Lower leg skin (tissue), 4 donors: ENCODE data around the gene HNRNPL. TPM values are rescaled to one million over a fixed set of nuclear protein-coding genes. Genes with fewer than 3 reads are reported as not detected.
"Not testable (repeated sequence)": the region's sequence is repeated elsewhere in the genome, so short reads cannot be mapped to it uniquely, and the experiment has no call there.

Experiments
- DNase-seq, 2 donors: peaks; one replicate each; pipeline ENCODE4 v3.0.0-alpha.2; 2019; ENCODE audit warnings: low spot score in 2 of 2
- H3K4me3 ChIP-seq: fragments of 200-600 bp; sonication (generic); 2 replicates; pipeline ENCODE4 v1.5.1; 2017; ENCODE audit warnings: mild to moderate bottlenecking, low read depth; ENCODE audit not compliant: poor library complexity, severe bottlenecking
- POLR2A ChIP-seq, 2 donors: fragments of 450-650 bp; IDR thresholded peaks; one replicate each; pipeline ENCODE4 v1.6.1; 2016 to 2017; ENCODE audit warnings: antibody characterized with exemption in 2 of 2, mild to moderate bottlenecking in 1 of 2, moderate library complexity in 1 of 2
- WGBS, 2 donors: methylation state at CpG; one replicate each; pipeline ENCODE4 v1.1.5; 2018; 5-methylcytosine and 5-hydroxymethylcytosine counted together
- intact Hi-C: fragments of 100-400 bp; cut with DNase I; formaldehyde crosslinking; loops from one replicate; pipeline ENCODE4 v1.15.0; 2023; ENCODE audit warnings: low total_unique reads
- total RNA-seq, 4 donors: library from RNA; depleted of rRNA; stranded (reverse); fragments of >200 nt; gene quantifications; one replicate each; pipeline ENCODE4 v1.1.0, GENCODE V29; 2016
- TF ChIP-seq, protein P1 (sequence below), 3 donors: fragments of 450-650 bp; IDR thresholded peaks; one replicate each; pipeline ENCODE4 v1.5.1; 2016; ENCODE audit warnings: antibody characterized with exemption in 3 of 3, mild to moderate bottlenecking in 3 of 3, moderate library complexity in 2 of 3

Gene HNRNPL
- total RNA-seq, 4 donors from 2014 or later = 147 to 203 (median 177) TPM

GRCh38 chr19:38795549-38795948, 54.2 kb downstream of the HNRNPL start:
- TF ChIP-seq, protein P1, sequence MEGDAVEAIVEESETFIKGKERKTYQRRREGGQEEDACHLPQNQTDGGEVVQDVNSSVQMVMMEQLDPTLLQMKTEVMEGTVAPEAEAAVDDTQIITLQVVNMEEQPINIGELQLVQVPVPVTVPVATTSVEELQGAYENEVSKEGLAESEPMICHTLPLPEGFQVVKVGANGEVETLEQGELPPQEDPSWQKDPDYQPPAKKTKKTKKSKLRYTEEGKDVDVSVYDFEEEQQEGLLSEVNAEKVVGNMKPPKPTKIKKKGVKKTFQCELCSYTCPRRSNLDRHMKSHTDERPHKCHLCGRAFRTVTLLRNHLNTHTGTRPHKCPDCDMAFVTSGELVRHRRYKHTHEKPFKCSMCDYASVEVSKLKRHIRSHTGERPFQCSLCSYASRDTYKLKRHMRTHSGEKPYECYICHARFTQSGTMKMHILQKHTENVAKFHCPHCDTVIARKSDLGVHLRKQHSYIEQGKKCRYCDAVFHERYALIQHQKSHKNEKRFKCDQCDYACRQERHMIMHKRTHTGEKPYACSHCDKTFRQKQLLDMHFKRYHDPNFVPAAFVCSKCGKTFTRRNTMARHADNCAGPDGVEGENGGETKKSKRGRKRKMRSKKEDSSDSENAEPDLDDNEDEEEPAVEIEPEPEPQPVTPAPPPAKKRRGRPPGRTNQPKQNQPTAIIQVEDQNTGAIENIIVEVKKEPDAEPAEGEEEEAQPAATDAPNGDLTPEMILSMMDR (IDR thresholded peaks at IDR 0.05) = no peak
- no peak for TF ChIP-seq POLR2A (IDR thresholded peaks at IDR 0.05)
- WGBS, 2 donors = 89 to 90% methylated on average over 4 of the region's 4 CpGs
- no peak overlapping the region for H3K4me3 ChIP-seq
- DNase-seq = no peak
- intact Hi-C loops = no loop called here

GRCh38 chr19:38793671-38794070, 56.1 kb downstream of the HNRNPL start:
- DNase-seq = no peak
- no peak overlapping the region for H3K4me3 ChIP-seq
- TF ChIP-seq, protein P1 (IDR thresholded peaks at IDR 0.05) = no peak
- no peak for TF ChIP-seq POLR2A (IDR thresholded peaks at IDR 0.05)
- intact Hi-C loops = no loop called here
- WGBS, 2 donors = 65 to 77% methylated on average over 5 of the region's 5 CpGs

- 34 to 43% methylated on average over 8 of the region's 8 CpGs for WGBS, 2 donors
- TF ChIP-seq, protein P1 (IDR thresholded peaks at IDR 0.05) = no peak
- no peak for TF ChIP-seq POLR2A (IDR thresholded peaks at IDR 0.05)
- no peak overlapping the region for H3K4me3 ChIP-seq
- intact Hi-C loops = no loop called here
- DNase-seq = no peak
Observed at GRCh38 chr19:38793177-38793576, 56.6 kb downstream of the HNRNPL start.

DNA sequence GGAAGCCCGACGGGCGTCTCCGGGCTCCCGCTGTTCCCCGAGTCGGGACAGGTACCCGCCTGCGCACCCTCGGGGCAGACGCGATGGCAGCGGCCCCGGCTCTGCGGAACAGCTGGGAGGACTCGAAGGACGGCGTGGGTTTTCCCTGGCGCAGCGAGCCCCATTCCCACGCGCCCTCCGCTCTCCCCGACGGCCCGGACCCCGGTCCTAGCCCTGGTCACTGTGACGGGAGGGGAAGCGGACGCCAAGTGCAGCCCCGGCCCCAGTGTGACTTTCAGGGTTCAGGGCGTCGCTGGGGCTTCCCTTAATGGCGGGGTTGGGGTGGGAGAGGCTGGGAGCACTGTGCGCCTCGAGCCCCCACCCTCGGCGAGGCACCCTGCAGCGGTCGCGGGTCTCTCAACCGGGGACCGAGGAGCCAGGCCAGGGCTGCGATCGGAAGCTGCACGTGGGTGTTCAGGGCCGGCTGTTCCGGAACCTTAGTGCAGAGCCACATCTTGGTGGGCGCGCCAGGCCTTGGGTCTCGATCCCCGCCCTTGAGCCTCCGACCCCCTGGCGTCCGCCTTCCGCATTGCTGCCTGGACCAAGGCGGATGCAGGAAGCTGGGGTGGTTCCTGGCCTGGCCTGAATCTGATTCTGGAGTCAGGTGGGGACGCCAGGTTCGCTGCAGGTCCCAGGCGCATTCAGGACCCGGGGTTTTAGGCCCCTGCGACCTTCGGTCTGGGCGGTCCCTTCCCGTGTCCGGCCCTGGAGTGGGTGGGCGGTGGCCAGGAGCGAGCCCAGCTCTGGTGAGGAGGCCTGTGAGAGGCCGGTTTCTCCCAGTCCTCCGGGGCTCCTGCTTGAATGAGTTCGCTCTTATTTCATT, 57.3 kb downstream of the HNRNPL start:
- no peak overlapping the region for H3K4me3 ChIP-seq
- WGBS, 2 donors = 11 to 18% methylated on average over 15 to 31 of the region's 71 CpGs
- peak in 1 of 2 donors; percentile 92 for DNase-seq
- intact Hi-C loops = no loop called here
- no peak for TF ChIP-seq POLR2A (IDR thresholded peaks at IDR 0.05)
- TF ChIP-seq, protein P1 (IDR thresholded peaks at IDR 0.05) = no peak

GRCh38 chr19:38791451-38792064, 58.2 kb downstream of the HNRNPL start:
- H3K4me3 ChIP-seq, intact Hi-C loops: not testable (repeated sequence)
- no CpG with 5 or more reads among the region's 40 CpGs for WGBS, 2 donors

GRCh38 chr19:38790507-38791403, 59.0 kb downstream of the HNRNPL start:
- intact Hi-C loops, H3K4me3 ChIP-seq: not testable (repeated sequence)
- 45% methylated on average over 10 of the region's 49 CpGs; no CpG with 5 or more reads in 1 of the 2 donors for WGBS, 2 donors

More at GRCh38 chr19:38791451-38792064, 58.2 kb downstream of the HNRNPL start:
- DNase-seq = not testable (repeated sequence)

More at GRCh38 chr19:38790507-38791403, 59.0 kb downstream of the HNRNPL start:
- DNase-seq = not testable (repeated sequence)
